ENCODE measurements around the gene MRTFB.
"Not testable (repeated sequence)": the region's sequence is repeated elsewhere in the genome, so short reads cannot be mapped to it uniquely, and the experiment has no call there.

The MRTFB gene

GRCh38 chr16:14104066-14104465 is 32.9 kb downstream of the MRTFB start:
- no peak for DNase-seq (ENCODE audit: low read depth, low spot score)

- DNase-seq (ENCODE audit: low read depth, low spot score) = no peak
Observed at GRCh38 chr16:14105760-14106375, 34.7 kb downstream of the MRTFB start.

GRCh38 chr16:14106457-14106856 is 35.3 kb downstream of the MRTFB start:
- no peak for DNase-seq (ENCODE audit: low read depth, low spot score)

- no peak for DNase-seq (ENCODE audit: low read depth, low spot score)
Observed at GRCh38 chr16:14106961-14107360, 35.8 kb downstream of the MRTFB start.

- no peak for DNase-seq (ENCODE audit: low read depth, low spot score)
Observed at GRCh38 chr16:14109077-14109775, 38.1 kb downstream of the MRTFB start.

- peak; percentile 26 for DNase-seq (ENCODE audit: low read depth, low spot score)
Observed at GRCh38 chr16:14109782-14110727, 38.9 kb downstream of the MRTFB start.

- DNase-seq (ENCODE audit: low read depth, low spot score) = no peak
Observed at GRCh38 chr16:14110728-14111251, 39.7 kb downstream of the MRTFB start.

GRCh38 chr16:14111713-14112538 is 40.8 kb downstream of the MRTFB start:
- peak; percentile 45 for DNase-seq (ENCODE audit: low read depth, low spot score)

- no peak for DNase-seq (ENCODE audit: low read depth, low spot score)
Observed at GRCh38 chr16:14112539-14112856, 41.4 kb downstream of the MRTFB start.

- no peak for DNase-seq (ENCODE audit: low read depth, low spot score)
Observed at GRCh38 chr16:14113344-14113743, 42.2 kb downstream of the MRTFB start.

GRCh38 chr16:14117051-14117450 is 45.9 kb downstream of the MRTFB start:
- no peak for DNase-seq (ENCODE audit: low read depth, low spot score)

- no peak for DNase-seq (ENCODE audit: low read depth, low spot score)
Observed at GRCh38 chr16:14119799-14120198, 48.7 kb downstream of the MRTFB start.

GRCh38 chr16:14120335-14120734 is 49.2 kb downstream of the MRTFB start:
- no peak for DNase-seq (ENCODE audit: low read depth, low spot score)

GRCh38 chr16:14121142-14121541 is 50.0 kb downstream of the MRTFB start:
- no peak for DNase-seq (ENCODE audit: low read depth, low spot score)

GRCh38 chr16:14121872-14122271 is 50.8 kb downstream of the MRTFB start:
- no peak for DNase-seq (ENCODE audit: low read depth, low spot score)

- not testable (repeated sequence) for DNase-seq (ENCODE audit: low read depth, low spot score)
Observed at GRCh38 chr16:14122430-14122829, 51.3 kb downstream of the MRTFB start.

GRCh38 chr16:14125000-14125681 is 54.0 kb downstream of the MRTFB start:
- no peak for DNase-seq (ENCODE audit: low read depth, low spot score)

GRCh38 chr16:14125708-14126107 is 54.6 kb downstream of the MRTFB start:
- DNase-seq (ENCODE audit: low read depth, low spot score) = no peak

GRCh38 chr16:14128097-14128496 is 57.0 kb downstream of the MRTFB start:
- DNase-seq (ENCODE audit: low read depth, low spot score) = no peak

- DNase-seq (ENCODE audit: low read depth, low spot score) = no peak
Observed at GRCh38 chr16:14129502-14129901, 58.4 kb downstream of the MRTFB start.
